Thyroid gland (tissue), 4 donors: ENCODE data around the gene TET1. TPM values are rescaled to one million over a fixed set of nuclear protein-coding genes. Genes with fewer than 3 reads are reported as not detected.
"Not testable (repeated sequence)": the region's sequence is repeated elsewhere in the genome, so short reads cannot be mapped to it uniquely, and the experiment has no call there.

Source experiments
- DNase-seq, 2 donors: peaks; one replicate each; pipeline ENCODE4 v3.0.0-alpha.2; 2019
- H3K27ac ChIP-seq, 3 donors: fragments of 200-600 bp; sonication (generic); 1 replicate in 2 of 3; 2 replicates in 1 of 3; pipeline ENCODE4 v1.5.1; 2016 to 2019; ENCODE audit warnings: mild to moderate bottlenecking in 1 of 3, moderate library complexity in 1 of 3
- H3K27me3 ChIP-seq: fragments of 200-600 bp; sonication (generic); one replicate; pipeline ENCODE4 v1.5.1; 2019
- H3K36me3 ChIP-seq, 2 donors: fragments of 200-600 bp; sonication (generic); one replicate each; pipeline ENCODE4 v1.5.1; 2016 to 2019
- H3K4me1 ChIP-seq, 2 donors: fragments of 200-600 bp; sonication (generic); one replicate each; pipeline ENCODE4 v1.5.1; 2017 to 2019
- H3K4me3 ChIP-seq, 3 donors: fragments of 200-600 bp; sonication (generic); replicated peaks in 1 of 3; 1 replicate in 2 of 3; 2 replicates in 1 of 3; pipeline ENCODE4 v1.5.1; 2016; ENCODE audit warnings: mild to moderate bottlenecking in 1 of 3
- H3K9me3 ChIP-seq: fragments of 200-600 bp; sonication (generic); one replicate; pipeline ENCODE4 v1.5.1; 2017
- CTCF ChIP-seq, 6 experiments: fragments of 200-600 bp in 3 of 6; fragments of 450-650 bp in 3 of 6; sonication (generic) in 3 of 6; IDR thresholded peaks; one replicate each; pipeline ENCODE4 v1.5.1; 2016 to 2019; ENCODE audit warnings: antibody characterized with exemption in 6 of 6, mild to moderate bottlenecking in 2 of 6, inconsistent platforms in 1 of 6, moderate library complexity in 1 of 6
- POLR2A ChIP-seq, 2 donors: fragments of 450-650 bp; IDR thresholded peaks; one replicate each; pipeline ENCODE4 v1.6.1; 2017; ENCODE audit warnings: antibody characterized with exemption in 2 of 2, mild to moderate bottlenecking in 2 of 2, moderate library complexity in 1 of 2
- WGBS, 2 donors: methylation state at CpG; one replicate each; pipeline ENCODE4 v1.1.5; 2017; 5-methylcytosine and 5-hydroxymethylcytosine counted together
- intact Hi-C: fragments of 100-400 bp; cut with DNase I; formaldehyde crosslinking; loops from one replicate; pipeline ENCODE4 v1.15.1; 2023
- total RNA-seq, 4 donors: library from RNA; depleted of rRNA; stranded (reverse); fragments of >200 nt; gene quantifications; one replicate each; pipeline ENCODE4 v1.2.3, GENCODE V29; 2016

Gene TET1
- total RNA-seq, 4 donors from 2014 or later: 7.4 to 11.4 (median 9.7) TPM

DNA sequence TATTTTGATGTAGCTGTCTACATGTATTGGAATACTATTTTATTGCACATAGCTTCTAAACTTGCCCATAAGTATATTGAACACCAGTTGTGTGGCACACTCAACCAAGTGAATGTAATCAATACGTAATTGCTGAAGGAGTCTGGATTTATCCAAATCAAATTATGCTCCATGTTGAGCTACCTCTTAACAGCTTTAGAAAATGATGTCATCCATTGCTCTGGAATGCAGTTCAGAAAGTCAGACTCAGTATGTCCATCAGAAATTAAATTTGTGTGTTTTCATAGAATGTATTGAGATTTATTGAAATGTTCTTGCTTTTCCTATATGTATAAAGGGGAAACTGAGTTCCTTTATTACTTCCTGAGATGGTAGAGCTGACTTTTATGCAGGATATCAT is 135.9 kb downstream of the TET1 start:
- intact Hi-C loops: no loop called here
- no peak overlapping the region for H3K27ac ChIP-seq
- WGBS, 2 donors: 86 to 97% methylated on average over 1 of the region's 1 CpG
- TF ChIP-seq POLR2A (IDR thresholded peaks at IDR 0.05): no peak
- TF ChIP-seq CTCF (IDR thresholded peaks at IDR 0.05): no peak
- H3K36me3 ChIP-seq: peaks cover 6 to 8% of the 10 kb centered on the region in 2 donors
- no peaks in the 10 kb centered on the region for H3K9me3 ChIP-seq
- DNase-seq: no peak
- no peaks in the 10 kb centered on the region for H3K4me1 ChIP-seq
- no peak overlapping the region for H3K4me3 ChIP-seq
- H3K27me3 ChIP-seq: no peaks in the 10 kb centered on the region

- no peak for TF ChIP-seq CTCF (IDR thresholded peaks at IDR 0.05)
- no peak for TF ChIP-seq POLR2A (IDR thresholded peaks at IDR 0.05)
- no peak overlapping the region for H3K4me3 ChIP-seq
- 97 to 98% methylated on average over 1 of the region's 1 CpG for WGBS, 2 donors
- no peak overlapping the region for H3K27ac ChIP-seq
- DNase-seq: no peak
- H3K9me3 ChIP-seq: no peaks in the 10 kb centered on the region
- H3K36me3 ChIP-seq: no peaks in the 10 kb centered on the region
- H3K27me3 ChIP-seq: no peaks in the 10 kb centered on the region
- intact Hi-C loops: no loop called here
- no peaks in the 10 kb centered on the region for H3K4me1 ChIP-seq
Observed at GRCh38 chr10:68697106-68697505, 137.0 kb downstream of the TET1 start.

- Histone ChIP-seq H3K27ac (no peak overlapping the region), H3K27me3 (no peaks in the 10 kb centered on the region), H3K9me3 (no peaks in the 10 kb centered on the region), H3K36me3 (no peaks in the 10 kb centered on the region), H3K4me3 (no peak overlapping the region), H3K4me1 (no peaks in the 10 kb centered on the region)
- intact Hi-C loops: no loop called here
- TF ChIP-seq POLR2A (IDR thresholded peaks at IDR 0.05) (no peak), CTCF (IDR thresholded peaks at IDR 0.05) (no peak)
- 71 to 89% methylated on average over 1 of the region's 1 CpG for WGBS, 2 donors
- no peak for DNase-seq
Observed at GRCh38 chr10:68700197-68700596, 140.1 kb downstream of the TET1 start.

DNA sequence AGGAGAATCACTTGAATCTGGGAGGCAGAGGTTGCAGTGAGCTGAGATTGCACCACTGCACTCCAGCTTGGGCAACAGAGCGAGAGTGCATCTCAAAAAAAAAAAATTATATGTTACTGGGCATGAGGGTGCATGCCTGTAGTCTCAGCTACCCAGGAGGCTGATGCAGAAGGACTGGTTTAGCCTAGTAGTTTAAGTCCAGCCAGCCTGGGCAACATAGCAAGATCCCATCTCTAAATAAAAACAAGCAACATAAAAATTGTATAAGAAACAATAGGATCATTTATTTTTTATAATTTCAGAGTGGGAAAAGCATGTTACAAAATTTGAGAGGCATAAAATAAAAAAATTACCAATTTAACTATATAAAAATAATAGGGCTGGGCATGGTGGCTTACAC is 145.4 kb downstream of the TET1 start:
- no peak for DNase-seq
- H3K36me3 ChIP-seq: no peaks in the 10 kb centered on the region
- intact Hi-C loops: no loop called here
- H3K4me1 ChIP-seq: no peaks in the 10 kb centered on the region
- H3K4me3 ChIP-seq: no peak overlapping the region
- H3K27me3 ChIP-seq: no peaks in the 10 kb centered on the region
- 80 to 94% methylated on average over 1 of the region's 1 CpG for WGBS, 2 donors
- no peak overlapping the region for H3K27ac ChIP-seq
- H3K9me3 ChIP-seq: no peaks in the 10 kb centered on the region
- TF ChIP-seq POLR2A (IDR thresholded peaks at IDR 0.05): no peak
- no peak for TF ChIP-seq CTCF (IDR thresholded peaks at IDR 0.05)

DNA sequence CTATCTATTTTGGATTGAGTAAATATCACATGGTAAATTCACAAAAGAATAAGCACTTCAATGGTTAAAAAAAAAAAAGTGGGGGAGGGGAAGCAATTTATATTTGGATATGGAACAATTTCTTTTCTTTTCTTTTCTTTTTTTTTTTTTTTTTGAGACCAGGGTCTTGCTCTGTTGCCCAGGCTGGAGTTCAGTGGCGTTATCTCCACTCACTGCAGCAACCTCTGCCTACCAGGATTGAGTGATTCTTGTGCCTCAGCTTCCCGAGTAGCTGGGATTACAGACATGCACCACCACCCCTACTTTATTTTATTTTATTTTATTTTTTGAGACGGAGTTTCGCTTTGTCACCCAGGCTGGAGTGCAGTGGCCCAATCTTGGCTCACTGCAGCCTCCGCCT is 148.8 kb downstream of the TET1 start:
- WGBS, 2 donors: 94 to 95% methylated on average over 5 of the region's 5 CpGs
- not testable (repeated sequence) for H3K36me3 ChIP-seq

GRCh38 chr10:68713065-68713464 is 152.9 kb downstream of the TET1 start:
- H3K9me3 ChIP-seq, intact Hi-C loops, H3K27me3 ChIP-seq, H3K4me3 ChIP-seq, DNase-seq, H3K27ac ChIP-seq, H3K36me3 ChIP-seq, H3K4me1 ChIP-seq: not testable (repeated sequence)
- WGBS, 2 donors: 94 to 97% methylated on average over 13 of the region's 13 CpGs

More for the DNA sequence above, 148.8 kb downstream of the TET1 start:
- DNase-seq, H3K9me3 ChIP-seq, H3K4me1 ChIP-seq, H3K27ac ChIP-seq, H3K4me3 ChIP-seq, intact Hi-C loops, H3K27me3 ChIP-seq: not testable (repeated sequence)
